RKO (cell line): ENCODE measurements around the gene FGF12.
A peak's percentile ranks its signal among the peaks of the same experiment; 100 is the strongest.

Experiments
- DNase-seq: peaks from one replicate; pipeline ENCODE4 v3.0.0-alpha.2; 2016; ENCODE audit warnings: low spot score

Gene FGF12

DNA sequence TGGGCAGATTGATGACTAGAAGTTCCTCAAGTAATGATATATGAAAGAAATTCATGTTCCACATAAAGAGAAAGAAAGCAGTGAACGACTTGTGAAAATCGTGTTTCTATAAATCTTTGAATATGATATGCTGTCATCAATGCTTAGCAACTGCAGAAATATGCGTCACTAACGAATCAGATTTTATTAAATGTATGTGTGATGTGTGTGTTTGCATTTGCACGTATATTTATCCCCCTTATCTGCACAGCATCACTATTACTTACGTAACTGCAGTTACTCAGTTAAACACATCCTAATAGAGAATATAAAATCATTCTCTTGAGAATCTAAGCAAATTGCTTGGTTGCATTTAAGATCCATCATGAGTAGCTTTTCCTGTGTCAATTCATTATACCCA lies 468.6 kb downstream of the FGF12 start:
- no peak for DNase-seq

DNA sequence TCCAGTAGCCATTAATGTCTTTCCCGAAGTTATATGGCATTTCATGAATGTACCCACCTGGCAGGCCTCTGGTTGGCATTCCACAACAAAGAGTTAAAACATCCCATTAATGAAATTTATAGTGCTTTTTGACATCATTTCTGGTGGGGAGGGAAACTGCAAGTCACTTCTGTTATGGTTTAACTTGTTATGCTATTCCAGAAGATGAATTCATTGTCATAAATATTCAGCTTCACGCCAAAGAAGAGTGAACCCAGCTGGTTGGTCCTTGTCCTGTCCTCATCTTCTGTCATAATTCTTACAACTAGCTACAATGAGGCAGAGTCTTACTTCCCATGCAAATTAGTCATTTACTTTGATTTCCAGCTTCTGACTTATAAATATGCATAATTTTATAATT lies 471.5 kb downstream of the FGF12 start:
- DNase-seq, result no peak

DNA sequence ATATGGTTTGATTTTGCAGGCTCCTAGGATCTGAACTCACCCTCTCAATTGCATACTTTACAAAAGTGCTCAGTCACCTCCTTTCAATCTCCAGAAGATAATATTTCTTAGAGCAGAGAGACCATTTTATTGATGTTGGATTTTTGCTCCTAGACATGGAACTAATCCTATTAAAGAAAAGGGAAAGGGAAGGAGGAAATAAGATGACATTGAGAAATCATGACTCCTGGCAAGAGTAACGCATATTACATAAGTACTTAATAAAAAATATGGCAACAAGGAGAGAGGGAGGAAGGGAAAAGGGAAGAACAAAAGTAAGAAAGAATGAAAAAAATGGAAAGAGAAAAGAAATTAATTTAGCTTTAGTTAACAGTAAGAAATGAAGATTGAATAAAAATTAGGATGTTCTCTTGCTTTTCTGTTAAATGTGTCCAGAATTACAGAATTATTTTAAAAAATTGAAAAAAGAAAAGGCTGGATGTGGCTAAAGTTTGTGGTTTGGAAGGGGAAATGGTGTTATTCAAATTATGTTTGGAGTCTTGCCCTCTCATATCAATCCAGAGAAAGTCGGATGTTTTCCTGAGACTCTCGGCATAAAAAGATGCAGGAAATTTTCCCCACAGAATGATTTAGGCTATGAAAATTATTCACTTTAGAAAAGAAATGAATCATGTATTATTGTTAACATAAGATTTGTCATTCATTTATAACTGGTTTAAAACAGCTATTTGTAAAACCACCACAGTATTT lies 474.0 kb downstream of the FGF12 start:
- DNase-seq, result no peak

DNA sequence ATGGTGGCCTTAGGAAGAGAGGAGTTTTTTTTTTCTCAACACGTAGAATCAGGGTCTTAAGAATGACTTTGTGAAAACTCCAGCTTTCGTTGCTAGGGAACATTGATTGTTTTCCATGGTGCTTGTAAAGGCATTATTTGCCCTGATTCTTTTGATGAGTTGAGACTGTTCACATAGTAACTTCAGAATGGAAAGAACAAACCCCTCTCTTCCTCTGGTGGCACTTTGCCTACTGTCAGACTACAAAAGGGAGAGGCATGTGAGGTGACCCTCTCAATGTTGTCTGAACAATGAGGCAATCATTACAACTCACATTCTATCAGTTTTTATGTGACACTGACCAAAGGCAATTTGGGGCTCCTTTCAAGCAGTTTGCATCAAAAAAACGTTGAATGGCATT lies 477.8 kb downstream of the FGF12 start:
- no peak for DNase-seq

DNA sequence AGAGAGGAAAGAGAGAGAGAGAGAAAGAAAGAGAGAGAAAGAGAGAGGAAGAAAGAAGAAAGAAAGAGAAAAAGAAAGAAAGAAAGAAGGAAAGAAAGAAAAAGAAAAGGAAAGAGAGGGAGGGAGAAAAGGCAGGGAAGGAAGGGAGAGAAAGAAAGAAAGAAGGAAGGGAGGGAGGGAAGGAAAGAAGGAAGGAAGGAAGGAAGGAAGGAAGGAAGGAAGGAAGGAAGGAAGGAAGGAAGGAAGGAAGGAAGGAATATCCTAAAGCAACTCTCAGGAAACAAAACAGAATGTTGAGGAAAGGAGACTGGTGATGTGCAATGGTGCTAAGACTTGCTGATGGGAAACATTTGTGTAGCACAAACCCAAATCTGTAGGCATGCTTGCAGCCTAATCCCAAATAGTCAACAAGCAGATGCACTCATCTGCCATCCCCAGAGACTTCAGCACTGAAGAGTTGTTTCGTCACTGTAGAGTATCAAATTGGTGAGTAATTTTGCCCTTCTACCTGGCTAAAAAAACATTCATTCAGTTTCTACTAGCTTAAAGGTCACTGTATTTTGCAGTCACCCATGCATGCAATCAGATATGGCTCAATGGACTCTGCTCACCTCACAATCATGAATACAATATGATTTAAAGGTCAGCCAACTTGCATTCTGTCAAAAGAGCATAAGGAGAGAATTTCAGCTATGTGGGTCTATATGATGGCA lies 480.3 kb downstream of the FGF12 start:
- no peak for DNase-seq

DNA sequence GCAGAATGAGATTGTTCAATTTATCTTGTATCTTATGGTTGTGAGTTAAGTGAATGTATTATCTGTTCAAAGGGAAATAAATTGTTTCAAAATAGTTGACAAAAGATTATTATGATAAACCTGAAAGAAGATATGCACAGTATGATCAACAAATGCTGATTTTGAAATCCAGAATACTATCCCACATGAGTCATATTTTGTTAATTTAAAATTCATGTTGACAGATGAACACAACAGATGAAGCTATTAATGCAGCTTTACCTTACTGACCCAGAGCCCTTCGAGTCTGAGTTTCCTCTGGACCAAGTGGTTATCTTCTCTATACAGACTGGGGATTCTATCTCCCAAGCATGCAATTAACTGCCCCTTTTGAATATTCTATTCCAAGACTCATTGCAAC lies 482.8 kb downstream of the FGF12 start:
- no peak for DNase-seq

DNA sequence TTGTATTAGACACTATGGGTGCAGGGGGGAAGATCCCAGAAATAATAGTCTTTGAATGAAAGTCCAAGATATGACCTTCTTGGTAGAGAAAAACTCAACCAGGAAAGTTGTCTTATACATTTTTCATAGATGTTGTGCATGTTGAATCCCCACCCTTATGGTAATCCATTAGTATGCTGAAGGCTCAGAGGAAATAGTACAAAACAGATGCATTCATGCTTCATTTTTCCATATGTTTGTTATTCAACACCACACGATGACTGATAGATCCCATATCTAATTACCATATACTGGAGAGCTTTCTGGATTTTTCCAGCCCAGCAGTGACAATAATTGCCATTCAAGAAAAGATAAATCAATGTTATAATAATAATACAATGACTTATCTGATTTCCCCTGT lies 487.4 kb downstream of the FGF12 start:
- DNase-seq, result no peak

DNA sequence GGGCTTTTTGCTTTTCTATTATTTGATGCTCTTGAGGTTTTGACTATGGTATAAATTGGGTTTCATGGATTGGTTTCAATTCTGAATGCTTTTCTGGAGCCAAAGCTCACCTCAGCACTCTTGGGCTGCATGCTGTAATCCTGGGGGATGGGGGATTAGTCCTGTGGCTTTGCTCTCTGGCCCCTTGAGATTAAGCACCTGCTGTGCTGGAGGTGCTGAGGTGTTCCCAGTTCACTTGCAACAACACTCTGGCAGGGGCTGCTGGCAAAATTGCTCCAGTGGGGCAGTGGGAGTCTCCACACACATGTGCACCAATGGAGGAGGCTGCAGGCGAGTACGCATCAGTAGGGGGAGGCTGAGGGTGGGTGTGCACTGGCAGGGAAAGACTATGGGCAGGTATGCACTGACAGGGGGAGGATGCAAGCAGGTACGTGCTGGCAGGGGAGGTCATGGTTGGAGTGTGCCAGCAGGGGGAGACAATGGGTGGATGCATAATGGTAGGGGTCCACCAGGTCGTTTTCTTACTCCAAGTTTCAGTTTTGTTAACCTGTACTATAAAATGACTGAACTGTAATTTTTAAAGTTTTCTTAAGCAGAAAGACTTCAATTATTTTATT lies 489.2 kb downstream of the FGF12 start:
- DNase-seq, result no peak

DNA sequence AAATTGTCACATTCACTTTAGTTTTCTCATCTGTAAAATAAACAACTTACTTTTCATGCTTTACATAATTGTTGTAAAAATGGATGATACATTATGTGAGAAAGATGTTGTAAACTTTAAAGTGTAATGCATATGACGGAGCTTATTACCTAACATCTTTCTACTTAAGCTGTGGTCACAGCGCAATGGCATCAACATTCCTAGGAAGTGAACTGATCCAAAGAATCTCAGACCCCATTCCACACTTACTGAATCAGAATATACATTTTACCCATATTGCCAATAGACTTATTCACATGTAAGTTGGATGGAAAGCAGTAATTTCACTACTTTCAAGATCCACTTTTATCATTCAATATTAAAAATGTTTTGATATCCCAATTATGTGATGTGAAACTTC lies 497.5 kb downstream of the FGF12 start:
- DNase-seq, result no peak

DNA sequence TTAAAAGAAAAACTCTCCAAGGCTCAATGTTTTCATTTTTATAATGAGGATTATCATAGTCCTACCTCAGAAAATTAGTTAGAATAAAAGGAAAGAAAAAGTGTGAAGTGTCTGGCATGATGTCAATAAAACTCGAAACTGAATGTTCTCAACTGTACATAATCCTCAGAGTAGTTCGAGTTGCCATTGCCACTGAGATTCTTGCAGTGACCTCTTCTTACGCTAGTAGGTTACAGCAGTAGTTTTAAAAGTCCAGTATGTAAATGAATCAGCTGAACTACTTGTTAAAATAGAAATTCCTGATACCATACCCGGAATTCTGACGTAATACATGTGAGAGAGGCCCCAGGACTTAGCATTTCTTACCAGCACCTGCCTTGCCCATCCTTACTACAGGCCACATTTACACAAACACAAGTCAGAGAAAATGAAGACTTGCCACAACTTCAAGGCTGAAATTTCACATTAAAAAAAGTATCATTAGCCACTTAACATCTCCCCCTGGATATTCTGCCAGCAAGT lies 502.6 kb downstream of the FGF12 start:
- DNase-seq, result no peak

DNA sequence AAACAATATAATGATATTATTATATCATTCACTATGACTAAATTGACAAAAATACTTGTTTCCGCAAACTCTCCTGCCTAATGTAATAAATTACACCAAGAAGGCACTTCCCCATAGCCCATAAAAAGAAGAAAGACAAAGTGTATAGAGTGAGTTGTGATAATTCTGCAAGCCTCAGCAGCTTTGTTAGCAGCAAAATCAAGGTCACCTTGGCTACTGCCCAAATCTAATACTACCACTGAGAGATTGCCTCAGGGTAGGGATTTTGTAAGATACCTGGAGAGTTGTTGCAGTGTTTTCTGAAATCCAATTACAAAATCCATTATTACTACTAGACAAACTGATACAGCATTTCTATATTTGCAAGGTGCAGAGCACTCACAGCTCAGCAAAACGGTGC lies 503.5 kb downstream of the FGF12 start:
- DNase-seq, result no peak

DNA sequence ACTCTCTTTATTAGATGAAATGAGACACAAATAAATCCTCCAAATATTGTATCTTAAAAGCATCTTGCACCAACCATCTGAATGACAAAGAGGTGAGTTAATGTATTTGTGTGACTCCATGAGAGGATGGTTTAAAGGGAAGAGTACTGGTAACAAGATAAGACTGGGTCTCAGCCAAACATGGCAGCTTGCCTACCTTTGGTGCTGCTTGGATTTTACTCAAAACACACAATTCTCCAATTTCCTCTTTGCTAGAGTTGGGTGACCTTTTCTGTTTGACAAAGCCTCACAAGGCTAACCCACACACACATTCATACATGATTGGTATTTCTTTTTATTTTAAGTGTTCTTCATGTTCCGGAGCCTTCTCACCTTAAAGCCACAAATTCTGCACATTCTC lies 506.4 kb downstream of the FGF12 start:
- DNase-seq, result no peak

DNA sequence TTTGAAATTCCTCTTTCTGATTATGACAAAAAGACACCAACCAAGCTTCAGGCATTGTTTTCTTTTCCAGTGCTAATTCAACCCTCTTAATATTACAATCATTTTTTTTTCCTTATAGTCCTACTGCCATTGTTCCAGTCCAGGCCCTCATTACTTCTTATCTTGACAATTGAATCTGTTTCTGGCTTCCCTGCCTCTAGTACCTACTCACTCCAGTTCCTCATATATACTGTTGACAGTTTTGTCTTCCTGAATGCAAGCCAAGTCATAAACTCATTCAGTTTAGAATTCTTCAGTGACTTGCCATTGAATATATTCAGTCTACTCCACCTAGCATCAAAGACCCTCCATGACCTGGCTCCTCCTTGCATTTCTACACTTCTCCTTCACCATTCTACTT lies 507.4 kb downstream of the FGF12 start:
- DNase-seq, result no peak

DNA sequence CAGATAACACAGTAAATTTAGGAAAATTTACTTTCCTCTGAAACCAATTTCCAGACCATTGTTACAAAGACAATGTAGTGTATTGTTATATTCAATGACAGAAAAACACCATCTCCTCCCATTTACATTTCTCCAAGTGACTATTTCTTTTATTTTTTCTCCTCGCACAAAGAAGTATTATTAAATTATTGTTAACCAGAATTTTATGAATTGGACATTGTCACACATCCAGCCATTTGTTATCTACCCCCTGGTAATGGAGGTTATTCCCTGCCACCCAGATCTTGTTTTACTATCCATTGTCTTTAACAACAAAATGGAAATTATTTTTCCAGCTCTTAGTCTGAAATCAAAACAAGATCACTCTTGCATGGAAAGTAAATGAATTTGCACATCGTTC lies 511.3 kb downstream of the FGF12 start:
- DNase-seq, result no peak

DNA sequence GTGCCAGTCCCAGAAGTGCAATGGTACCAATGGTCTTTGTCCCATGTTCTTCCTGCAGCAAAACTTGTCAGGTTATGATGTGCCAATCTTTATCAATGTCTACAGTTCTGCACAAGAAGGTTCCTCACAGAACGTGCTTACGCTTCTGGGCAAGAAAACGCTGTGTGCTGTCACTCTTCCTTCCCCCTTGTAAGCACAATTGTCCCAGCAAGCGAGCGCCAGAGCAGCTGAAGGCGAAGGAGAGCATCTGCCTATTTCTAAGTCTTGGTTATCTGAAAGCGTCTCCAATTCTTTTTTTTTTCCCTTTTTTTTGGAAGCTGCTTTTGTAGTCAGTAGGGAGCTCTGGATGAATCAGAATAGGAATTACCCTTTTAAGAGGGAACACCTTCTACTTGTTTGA lies 514.4 kb downstream of the FGF12 start:
- DNase-seq, result no peak

DNA sequence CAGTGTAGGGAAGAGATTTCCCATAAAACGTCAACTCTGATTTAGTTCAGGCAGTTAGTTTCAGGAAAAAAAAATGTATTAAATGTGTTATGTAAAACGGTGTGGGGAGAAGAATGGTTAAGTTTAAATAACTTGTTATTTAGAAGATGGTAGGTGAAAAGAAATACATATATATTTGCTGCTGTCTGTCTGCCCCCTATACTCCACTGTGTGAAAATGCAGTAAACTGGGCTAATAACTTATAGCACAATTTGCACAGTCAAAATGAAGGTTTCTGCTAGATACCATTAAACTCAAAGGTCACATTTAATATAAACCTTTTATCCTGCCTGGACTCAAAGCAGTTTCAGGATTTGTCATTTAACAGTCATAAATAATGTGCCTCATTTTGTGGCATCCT lies 515.0 kb downstream of the FGF12 start:
- DNase-seq, result peak; percentile 13

DNA sequence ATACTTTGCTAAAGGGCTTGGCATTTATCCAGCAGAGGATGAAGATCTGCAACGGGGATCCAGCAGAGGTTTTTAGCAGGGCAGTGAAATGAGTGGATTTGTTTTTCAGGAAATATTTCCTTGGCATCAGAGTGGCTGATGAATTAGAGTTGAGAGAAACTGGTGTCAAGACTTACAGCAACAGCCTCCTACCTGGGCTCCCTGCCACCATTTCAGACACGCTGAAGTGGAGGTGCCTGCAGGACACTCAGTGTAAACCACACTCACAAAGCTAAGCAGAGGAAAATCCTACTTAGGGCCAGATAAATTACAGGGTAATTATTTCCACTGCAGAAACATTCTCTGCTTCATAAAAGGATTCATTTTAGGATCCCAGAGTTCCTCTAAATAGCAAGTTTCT lies 519.7 kb downstream of the FGF12 start:
- DNase-seq, result no peak

DNA sequence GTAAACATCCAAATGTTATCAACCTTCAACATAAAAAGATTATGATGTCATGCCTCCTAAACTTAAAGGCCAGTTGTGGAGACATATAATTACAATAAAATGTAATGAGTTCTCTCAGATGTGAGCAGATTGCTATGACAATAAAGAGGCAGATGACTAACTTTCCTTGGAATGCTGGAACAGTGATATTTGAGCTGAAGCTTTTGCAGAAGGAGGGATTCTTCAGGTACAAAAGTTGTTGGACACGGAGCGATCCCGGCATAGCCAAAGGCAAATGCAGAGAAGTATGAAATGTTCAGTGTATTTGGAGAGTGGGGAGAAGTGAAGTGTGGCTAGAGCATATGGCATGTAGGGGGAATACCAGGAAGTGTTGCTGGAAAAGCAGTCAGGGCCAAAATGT lies 520.1 kb downstream of the FGF12 start:
- no peak for DNase-seq

DNA sequence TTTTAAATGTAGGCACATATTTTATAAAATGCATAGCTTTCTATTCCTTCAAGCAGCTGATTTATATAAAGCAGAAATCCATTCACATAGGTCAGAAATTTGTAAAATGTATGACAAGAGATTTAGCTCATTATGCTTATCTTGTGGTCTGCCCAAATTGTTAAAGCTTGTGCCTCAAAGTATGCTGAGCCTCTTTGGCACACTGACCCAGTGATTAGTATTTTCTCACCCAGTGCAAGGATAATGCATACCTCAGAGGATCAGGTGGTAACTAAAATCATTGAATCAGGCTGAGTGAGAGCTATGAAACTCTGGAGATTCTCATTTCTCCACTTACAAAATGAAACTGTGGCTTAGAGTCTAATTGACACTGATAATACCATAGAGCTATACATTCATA lies 533.3 kb downstream of the FGF12 start:
- DNase-seq, result no peak

DNA sequence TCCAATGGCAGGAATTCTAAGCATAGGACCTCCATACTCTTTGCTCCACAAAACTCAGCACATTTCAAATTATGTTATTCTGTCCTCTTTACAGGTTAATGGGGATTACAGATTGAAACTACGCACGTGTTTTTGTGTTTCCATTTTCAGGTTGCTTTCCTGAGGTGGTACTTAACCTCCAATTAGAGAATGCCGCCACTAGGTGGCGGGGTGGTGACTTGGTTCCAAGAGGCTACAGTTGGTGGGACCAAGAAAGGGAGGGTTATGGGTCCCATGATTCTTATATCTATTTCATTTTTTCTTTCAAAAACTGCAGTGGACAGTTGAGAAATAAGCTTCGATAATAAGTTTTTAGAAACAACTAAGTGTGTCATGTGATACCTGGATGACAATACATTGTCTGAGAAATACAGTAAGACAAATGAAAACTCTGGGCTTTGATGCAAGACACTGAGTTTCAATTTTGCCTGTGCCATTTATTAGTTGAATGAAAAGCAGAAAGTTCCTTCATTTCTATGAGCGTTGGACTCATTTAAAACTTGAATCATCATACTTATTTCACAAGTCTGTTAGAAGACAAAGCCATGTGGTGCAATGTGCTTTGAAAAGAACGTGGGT lies 539.0 kb downstream of the FGF12 start:
- DNase-seq, result peak; percentile 62

DNA sequence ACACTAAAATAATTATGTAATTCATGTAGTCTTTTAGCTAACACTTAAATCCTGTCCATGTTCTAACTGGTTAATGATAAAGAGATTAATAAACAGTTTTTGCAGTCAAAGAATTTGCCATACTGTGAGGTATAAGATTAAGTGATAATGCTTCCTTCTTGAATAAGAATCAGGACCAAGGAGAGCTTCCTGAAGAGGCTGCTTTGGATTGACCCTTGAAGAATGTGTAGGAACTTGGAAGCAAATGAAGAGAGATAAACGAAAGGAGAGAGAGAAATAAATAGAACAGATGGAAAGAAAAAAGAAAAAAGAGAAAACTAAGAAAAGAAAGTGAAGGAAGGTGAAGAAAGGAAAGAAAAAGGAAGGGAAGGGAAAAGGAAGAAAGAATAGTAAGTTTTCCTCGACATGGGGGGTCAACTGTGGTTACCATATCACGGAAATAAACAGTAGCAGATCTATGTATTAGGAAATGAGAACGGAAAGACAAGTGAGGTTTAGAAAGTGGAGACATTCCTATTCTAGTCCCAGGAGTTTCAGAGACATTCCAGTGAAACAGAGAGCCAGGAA lies 539.8 kb downstream of the FGF12 start:
- no peak for DNase-seq

DNA sequence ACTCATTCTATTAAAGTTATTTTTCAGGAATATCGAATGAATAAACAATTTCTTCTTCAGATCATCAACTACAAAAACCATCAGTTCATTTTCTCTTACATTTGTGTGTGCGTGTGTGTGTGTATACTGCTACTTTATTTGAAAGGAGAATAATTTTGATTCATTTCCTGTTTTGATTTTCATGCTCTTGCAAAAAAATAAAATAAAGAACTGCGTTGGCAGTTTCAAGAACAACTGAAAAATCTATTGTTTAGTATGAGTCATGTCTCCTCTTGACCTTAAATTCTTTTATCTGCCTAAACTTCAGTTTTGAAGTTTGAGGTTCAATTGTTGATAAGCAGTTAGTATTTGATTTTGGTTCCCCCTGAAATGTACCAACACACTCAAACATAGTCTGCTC lies 540.8 kb downstream of the FGF12 start:
- DNase-seq, result no peak

DNA sequence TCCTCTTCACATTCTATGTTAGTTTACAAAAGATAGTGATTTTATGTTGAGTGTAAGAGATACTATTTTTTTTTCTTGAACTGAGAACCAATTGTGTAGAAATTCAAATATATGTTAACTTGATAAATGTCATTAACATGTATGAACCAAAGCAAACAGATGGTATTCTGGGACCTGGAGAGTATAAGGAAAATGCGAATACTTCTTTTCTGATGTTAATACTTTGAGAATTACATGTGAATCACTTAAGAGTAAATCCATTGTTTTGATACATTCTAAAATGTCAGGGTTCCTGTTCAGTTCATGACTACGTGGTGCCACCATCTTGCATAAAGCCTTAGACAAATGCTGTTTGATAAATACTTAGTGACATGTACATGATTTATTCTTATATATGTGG lies 541.3 kb downstream of the FGF12 start:
- no peak for DNase-seq
